H1 (cell line): ENCODE results near the gene AXIN2. TPM values are rescaled to one million over a fixed set of nuclear protein-coding genes. Genes with fewer than 3 reads are reported as not detected.

ENCODE experiments used
- CBX5 ChIP-seq: fragments of 300-800, 300-1000 bp; sonication (generic); IDR thresholded peaks from 2 replicates; pipeline ENCODE4 v1.7.1; 2016; ENCODE audit warnings: antibody characterized with exemption, low read length, low read depth
- CHD1 ChIP-seq: IDR thresholded peaks from 2 replicates; pipeline ENCODE4 v1.6.1; 2012; ENCODE audit warnings: low read depth, low read length, improper control_type of control experiment
- CHD7 ChIP-seq: fragments of 300-600 bp; sonication (generic); IDR thresholded peaks from 2 replicates; pipeline ENCODE4 v1.7.1; 2012; ENCODE audit warnings: low read length, moderate library complexity, mild to moderate bottlenecking, inconsistent platforms; ENCODE audit not compliant: insufficient replicate concordance
- CTCF ChIP-seq, 3 experiments: IDR thresholded peaks; 1 replicate in 2 of 3; 2 replicates in 1 of 3; pipeline versions ENCODE4 v1.5.1 to v1.6.1; 2011; ENCODE audit warnings: low read length in 3 of 3, mild to moderate bottlenecking in 3 of 3, inconsistent platforms in 2 of 3, low read depth in 1 of 3, moderate library complexity in 1 of 3; ENCODE audit not compliant: insufficient read depth in 1 of 3; ENCODE audit errors: control extremely low read depth in 1 of 3
- FOSL1 ChIP-seq: IDR thresholded peaks from 2 replicates; pipeline ENCODE4 v1.6.1; 2011; ENCODE audit warnings: mild to moderate bottlenecking, low read depth, low read length, moderate library complexity; ENCODE audit not compliant: insufficient read depth
- JUND ChIP-seq: IDR thresholded peaks from 2 replicates; pipeline ENCODE4 v1.6.1; 2011; ENCODE audit warnings: mild to moderate bottlenecking, improper control_type of control experiment, low read length
- MAX ChIP-seq: IDR thresholded peaks from 2 replicates; pipeline ENCODE4 v1.6.1; 2012; ENCODE audit warnings: inconsistent platforms
- POLR2A ChIP-seq, 2 experiments: IDR thresholded peaks; 1 replicate in 1 of 2; 2 replicates in 1 of 2; pipeline ENCODE4 v1.6.1; 2011; ENCODE audit warnings: low read depth in 2 of 2, low read length in 2 of 2, mild to moderate bottlenecking in 2 of 2; ENCODE audit errors: control extremely low read depth in 1 of 2
- POLR2AphosphoS5 ChIP-seq: IDR thresholded peaks from 2 replicates; pipeline ENCODE4 v1.6.1; 2011; ENCODE audit warnings: low read depth, low read length
- SUZ12 ChIP-seq: fragments of 200-600 bp; sonication (generic); IDR thresholded peaks from 2 replicates; pipeline ENCODE4 v1.6.1; 2012; ENCODE audit warnings: mild to moderate bottlenecking, inconsistent platforms, low read length, moderate library complexity, mixed read lengths
- polyA plus RNA-seq, 7 experiments: library from polyadenylated mRNA; depleted of rRNA in 3 of 7; stranded (reverse) in 5 of 7; unstranded in 2 of 7; fragments of >200 nt in 5 of 7; fragments of 200-250 nt in 2 of 7; gene quantifications; 1 replicate in 5 of 7; 2 replicates in 1 of 7; 4 replicates in 1 of 7; pipeline versions ENCODE4 v1.2.1 to v1.2.3, GENCODE V29; 2011 to 2013; ENCODE audit warnings: missing spikeins in 2 of 7, mixed read lengths in 2 of 7
- total RNA-seq: library from RNA; stranded (reverse); fragmentation: NEBNext Ultra II Directional; extraction: Animal tissue kit (Norgen Biotek cat#: 25700); gene quantifications from 2 replicates; pipeline ENCODE4 v1.2.1, GENCODE V29; 2021

AXIN2 gene
- total and polyA plus RNA-seq, 2 of the 8 experiments (the other 6 are each of a cell fraction or from before 2014, with no cell fraction given): 17.7 to 33.4 TPM

GRCh38 chr17:65487161-65487560 lies 74.3 kb downstream of the AXIN2 start (continued):
- no peak for TF ChIP-seq CHD7
- no peak for TF ChIP-seq MAX
- no peak for TF ChIP-seq POLR2AphosphoS5
- no peak for TF ChIP-seq CTCF (IDR thresholded peaks at IDR 0.05; ENCODE audit: control extremely low read depth in 1 of 3, insufficient read depth in 1 of 3, low read depth in 1 of 3, low read length in 3 of 3)
- TF ChIP-seq POLR2A (IDR thresholded peaks at IDR 0.05; ENCODE audit: control extremely low read depth in 1 of 2, low read depth in 2 of 2, low read length in 2 of 2): no peak
- TF ChIP-seq SUZ12: no peak
- no peak for TF ChIP-seq JUND
- TF ChIP-seq FOSL1: no peak
- no peak for TF ChIP-seq CHD1
- TF ChIP-seq CBX5: no peak
